NOMO-1 treated with DMSO at 0.1 percent for 48 hours (cell line): ENCODE measurements around the gene DFFB.
A peak's percentile ranks its signal among the peaks of the same experiment; 100 is the strongest.

ENCODE experiments used
- DNase-seq: peaks from one replicate; lab custom pipeline; 2025; ENCODE audit not compliant: unreplicated experiment; lab: John Stamatoyannopoulos, UW

Gene DFFB

DNA sequence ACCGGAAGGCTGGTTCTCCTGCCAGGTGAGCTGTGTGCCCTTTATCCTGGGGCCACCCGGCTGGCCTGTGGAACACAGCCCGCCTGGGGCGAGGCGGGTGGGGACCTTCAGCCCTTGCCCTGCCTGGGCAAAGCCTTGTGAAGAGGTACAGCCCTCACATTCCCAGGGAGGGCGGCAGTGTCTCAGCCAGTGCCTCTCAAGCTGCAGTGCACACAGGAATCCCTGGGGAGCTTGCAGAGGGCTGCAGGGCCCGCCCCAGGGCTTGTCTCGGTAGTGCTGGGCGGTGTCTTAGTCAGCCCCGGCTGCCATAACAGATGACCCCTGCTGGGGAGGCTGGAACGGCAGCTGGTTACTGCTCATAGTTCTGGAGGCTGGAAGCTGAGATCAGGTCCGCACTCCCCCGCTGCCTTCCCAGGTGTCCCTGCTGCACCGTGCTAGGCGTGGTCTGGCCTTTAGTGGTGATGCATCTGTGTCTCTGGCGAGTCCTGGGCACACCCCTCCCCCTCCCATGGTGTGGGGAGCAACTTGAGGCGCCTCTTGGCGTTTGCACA lies 12.6 kb downstream of the DFFB start:
- DNase-seq = no peak

DNA sequence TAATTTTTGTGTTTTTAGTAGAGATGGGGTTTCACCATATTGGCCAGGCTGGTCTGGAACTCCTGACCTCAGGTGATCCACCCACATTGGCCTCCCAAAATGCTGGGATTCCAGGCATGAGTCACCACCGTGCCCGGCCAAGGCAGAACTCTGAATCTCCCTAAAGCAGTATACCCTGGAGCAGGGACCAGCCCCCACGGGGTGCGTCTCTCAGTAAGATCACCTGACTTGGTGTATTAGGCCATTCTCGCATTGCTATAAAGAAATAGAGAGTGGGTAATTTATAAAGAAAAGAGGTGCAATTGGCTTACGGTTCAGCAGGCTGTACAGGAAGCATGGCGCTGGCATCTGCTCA lies 14.2 kb downstream of the DFFB start:
- no peak for DNase-seq

DNA sequence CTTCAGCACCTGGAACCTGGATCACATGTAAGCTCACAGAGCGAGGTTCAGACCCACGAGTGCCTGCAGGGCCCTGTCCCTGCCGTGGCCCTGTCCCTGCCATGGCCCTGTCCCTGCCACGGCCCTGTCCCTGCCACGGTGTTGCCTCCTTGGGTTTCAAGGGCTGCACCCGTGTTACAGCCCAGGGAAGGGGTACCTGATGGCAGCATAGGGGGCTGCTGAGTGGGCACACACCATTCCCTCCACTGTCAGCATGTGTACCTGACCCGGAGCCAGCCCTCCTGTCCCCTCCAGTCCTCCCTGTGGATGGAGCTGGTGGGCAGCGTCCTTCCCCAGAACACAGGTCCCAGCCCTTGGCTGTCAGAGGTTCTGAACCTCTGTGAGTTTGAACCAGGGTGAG lies 15.3 kb downstream of the DFFB start:
- no peak for DNase-seq

DNA sequence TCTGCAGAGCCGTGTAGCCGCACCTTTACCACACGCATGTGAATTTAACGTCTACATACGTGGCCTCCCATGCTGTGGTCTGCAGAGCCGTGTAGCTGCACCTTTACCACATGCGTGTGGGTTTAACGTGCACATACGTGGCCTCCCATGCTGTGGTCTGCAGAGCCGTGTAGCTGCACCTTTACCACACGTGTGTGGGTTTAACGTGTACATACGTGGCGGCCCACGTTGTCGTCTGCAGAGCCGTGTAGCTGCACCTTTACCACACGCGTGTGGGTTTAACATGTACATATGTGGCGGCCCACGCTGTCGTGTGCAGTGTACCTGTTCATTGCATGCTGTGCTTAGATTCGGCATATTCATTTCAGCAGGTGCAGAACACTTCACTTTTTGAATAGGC lies 17.5 kb downstream of the DFFB start:
- no peak for DNase-seq

DNA sequence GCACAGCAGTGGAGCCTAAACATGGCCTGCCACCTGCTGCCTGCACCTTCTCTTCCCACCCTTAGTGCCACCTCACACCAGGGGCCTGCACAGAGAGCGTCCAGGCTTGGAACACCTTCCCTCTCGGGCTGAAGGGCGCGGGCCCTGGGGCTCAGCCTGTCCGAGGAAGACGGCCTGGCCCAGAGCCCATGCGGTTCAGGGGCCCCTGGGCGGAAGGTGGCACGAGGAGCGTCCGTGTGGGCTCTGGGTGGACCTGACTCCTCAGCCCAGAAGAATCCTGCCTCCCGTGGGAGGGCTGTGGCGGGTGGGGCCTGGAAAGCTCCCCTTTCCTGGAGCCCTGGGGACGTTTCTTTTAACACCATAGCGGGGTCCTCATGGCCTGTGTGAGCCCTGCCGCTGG lies 19.4 kb downstream of the DFFB start:
- no peak for DNase-seq

- DNase-seq = no peak
Measured at GRCh38 chr1:3879099-3879498, 21.8 kb downstream of the DFFB start.

GRCh38 chr1:3879787-3880428 lies 22.6 kb downstream of the DFFB start:
- no peak for DNase-seq

DNA sequence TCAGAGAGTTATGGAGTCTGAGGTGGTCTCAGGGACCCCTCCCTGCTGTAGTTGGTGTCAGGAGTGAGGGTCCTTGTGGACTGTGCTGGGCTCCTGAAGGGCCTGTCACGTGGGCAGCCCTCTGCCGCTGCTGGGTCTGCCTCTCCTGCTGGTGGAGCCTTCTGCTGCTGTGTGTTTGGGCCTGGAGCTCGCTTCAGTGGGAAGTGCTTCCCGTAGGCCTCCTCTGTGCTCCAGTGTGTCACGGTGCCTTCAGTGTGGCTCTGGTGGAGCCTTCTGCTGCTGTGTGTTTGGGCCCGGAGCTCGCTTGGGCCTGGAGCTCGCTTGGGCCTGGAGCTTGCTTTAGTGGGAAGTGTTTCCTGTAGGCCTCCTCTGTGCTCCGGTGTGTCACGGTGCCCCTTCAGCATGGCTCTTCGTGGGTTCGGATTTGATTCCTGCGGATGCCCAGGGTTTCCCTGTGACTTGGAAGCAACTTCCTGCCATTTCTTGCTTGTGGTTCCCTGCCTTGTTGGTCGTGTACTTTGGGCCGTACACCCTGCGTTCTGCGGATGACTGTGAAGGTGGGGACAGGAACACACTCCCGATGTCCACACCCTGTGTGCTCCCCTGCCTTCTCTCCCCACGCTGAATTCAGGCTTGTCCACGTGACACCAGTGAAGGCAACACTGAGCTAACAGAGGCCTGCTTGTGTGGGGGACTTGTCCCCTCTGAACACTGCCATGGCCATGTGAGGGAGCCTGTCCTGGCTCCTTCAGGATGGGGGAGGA lies 23.3 kb downstream of the DFFB start:
- no peak for DNase-seq

- no peak for DNase-seq
Measured at GRCh38 chr1:3881193-3881480, 23.9 kb downstream of the DFFB start.

DNA sequence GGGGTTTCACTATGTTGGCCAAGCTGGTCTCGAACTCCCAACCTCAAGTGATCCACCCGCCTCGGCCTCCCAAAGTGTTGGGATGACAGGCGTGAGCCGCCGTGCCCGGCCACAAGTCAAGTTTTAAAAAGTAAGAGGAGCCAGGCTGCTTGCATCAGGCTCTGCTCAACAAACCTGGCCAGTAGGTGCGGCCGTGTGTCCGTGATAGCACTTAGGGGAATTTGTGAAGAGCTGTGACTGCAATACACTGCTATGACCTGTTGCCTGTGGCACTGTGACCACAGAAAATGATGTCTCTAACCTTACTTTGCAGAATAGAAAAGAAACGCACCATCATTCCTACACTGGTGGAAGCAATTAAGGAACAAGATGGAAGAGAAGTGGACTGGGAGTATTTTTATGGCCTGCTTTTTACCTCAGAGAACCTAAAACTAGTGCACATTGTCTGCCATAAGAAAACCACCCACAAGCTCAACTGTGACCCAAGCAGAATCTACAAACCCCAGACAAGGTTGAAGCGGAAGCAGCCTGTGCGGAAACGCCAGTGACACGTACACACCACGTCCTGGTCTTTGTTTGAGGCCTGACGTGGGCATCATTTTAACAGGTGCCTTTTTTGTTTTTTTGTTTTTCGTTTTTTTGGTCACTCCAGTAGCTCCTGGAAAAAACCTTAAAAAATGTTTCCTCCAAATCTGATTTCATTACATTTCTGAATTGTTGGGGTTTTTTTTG lies 26.1 kb downstream of the DFFB start:
- DNase-seq = no peak

DNA sequence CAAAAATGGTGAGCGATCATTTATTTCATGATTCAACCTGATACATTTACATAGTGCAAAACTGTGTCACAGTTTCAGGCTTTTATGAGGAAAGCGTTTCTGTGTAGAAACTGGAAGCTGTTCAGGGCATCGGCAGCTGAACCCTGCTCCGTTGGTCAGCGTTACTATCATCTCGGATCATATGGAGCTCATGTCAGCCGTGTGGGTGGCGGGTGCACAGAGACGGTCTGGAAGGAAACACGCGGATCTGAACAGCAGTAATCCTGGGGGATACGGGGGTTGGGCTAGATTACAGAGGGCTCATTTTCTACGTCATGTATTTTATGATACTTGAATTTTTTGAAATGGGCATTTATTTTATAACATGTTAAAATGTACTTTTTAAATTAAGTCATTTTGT lies 27.7 kb downstream of the DFFB start:
- no peak for DNase-seq

- no peak for DNase-seq
Measured at GRCh38 chr1:3885611-3886010, 28.3 kb downstream of the DFFB start.

DNA sequence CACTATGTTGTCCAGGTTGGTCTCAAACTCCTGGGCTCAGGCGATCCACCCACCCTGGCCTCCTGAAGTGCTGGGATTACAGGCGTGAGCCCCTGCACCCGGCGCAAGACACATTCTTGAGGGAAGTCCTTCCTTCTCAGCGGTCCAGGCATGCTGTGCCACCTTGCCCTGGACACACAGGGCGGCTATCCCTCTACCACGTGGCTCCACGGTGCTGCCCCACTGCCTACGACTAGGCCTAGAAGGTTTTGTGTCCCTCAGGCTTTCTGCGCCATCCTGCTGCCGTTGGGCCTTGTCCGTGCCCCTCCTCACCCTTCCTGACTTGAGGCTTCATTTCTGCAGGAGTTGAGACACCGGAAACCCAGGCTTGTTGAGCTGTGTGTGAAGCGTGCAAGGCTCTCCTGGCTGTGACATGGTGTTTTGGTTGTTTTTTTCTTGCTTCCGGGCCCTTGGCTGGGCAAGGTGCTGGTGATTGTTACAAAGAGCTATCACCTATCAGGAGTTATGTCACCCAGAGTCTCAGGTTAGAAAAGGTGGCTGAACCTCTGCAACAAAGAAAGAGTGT lies 28.9 kb downstream of the DFFB start:
- no peak for DNase-seq

- no peak for DNase-seq
Measured at GRCh38 chr1:3886691-3887090, 29.4 kb downstream of the DFFB start.

- DNase-seq = no peak
Measured at GRCh38 chr1:3888301-3888700, 31.0 kb downstream of the DFFB start.

- DNase-seq = no peak
Measured at GRCh38 chr1:3889936-3890335, 32.7 kb downstream of the DFFB start.

DNA sequence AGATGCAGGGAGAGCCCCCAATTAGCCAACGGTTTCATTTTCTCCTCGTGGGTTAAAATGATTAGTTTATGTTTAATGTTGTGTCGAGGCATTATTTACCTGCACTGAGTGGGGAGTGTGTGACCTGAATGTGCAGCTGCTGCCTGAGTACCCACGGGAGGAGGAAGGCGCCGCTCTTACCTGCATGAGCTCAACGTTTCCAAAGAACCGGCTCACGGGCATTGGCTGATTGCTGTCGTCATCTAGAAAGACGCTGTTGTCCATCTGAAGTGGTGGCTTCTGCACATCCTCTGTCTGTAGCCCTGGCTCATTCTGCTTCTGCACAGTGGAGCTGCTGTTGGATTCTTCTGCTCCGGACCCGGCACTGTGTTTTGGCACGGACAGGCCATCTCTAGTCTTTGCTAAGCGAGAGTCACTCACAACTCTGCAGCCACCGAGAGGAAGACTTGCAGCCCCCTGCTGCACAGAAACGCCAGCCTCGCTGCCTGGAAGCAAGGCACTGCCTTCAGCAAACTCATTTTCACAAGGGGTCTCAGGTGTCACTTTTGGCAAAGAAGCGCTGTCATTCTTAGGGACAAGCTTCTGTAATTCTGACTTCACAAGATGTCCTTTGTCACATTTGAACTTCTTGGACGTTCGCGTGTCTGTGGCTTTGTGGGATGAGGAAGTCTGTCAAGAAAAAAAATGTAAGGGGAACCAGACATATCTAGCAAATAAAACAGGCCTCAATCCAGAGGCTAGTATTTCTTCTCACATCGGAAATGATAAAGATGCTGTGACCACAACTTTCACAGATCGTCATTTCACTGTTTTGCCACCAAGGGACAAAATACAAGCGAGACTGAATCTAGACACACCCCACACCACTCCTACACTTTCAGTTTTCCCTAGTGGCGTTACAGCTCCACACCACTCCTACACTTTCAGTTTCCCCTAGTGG lies 33.4 kb downstream of the DFFB start:
- peak; percentile 70 for DNase-seq

DNA sequence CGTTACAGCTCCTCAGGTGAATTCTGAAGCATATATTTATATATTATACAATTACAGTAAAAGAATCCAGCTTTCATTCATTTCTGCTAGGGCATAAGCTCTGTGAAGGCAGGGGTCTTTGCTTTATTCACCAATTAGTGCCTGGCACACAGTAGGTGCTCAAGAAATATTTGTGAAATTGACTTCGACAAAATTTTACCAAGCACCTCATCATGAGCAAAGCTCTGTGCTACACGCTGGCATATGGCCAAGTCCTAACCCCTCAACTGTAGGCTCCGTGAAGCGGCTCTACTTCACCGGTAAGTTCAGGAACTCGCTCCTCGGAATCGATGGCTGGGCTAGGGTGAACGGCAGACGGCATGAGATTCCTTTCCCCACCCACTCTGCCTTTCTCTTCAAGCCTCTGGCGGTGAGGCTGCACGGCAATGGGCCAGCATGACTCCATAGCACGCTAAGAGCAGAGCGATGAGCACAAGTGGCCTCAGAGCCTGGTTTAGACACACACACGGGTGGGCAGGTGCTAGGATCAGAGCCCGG lies 34.1 kb downstream of the DFFB start:
- no peak for DNase-seq

DNA sequence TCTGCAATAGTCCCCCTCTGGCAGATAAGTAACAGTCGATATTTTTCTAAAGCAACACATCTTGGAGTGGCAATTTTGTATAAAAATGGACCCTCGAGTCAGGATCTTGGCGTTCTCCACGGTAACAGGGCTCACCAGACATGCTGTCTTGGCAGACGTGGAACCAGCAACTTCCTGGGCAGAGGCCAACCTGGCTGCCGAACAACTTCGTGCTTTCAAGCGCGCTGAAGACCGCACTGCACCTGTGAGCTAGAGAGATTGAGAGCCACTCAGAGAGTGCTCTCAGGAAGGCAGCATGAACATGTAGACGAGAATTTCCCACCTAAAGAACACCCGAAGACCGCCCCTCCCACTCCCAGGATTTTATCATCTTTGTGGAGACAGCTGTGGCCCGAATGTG lies 35.5 kb downstream of the DFFB start:
- no peak for DNase-seq

GRCh38 chr1:3893190-3893589 lies 35.9 kb downstream of the DFFB start:
- DNase-seq = peak; percentile 5
